ENCODE data around the gene SELENON.

- TF ChIP-seq CTCF (conservative IDR thresholded peaks at IDR 0.05; ENCODE audit: low read length) (no peak), EZH2phosphoT487 (IDR thresholded peaks at IDR 0.05; ENCODE audit: borderline replicate concordance, low read depth, low read length) (no peak)
These were observed 29.1 kb downstream of the SELENON start for GRCh38 chr1:25829046-25829445.
